PC-9 (cell line): ENCODE data around the gene ZNF556. TPM values are rescaled to one million over a fixed set of nuclear protein-coding genes. Genes with fewer than 3 reads are reported as not detected.
"Not testable (repeated sequence)": the region's sequence is repeated elsewhere in the genome, so short reads cannot be mapped to it uniquely, and the experiment has no call there.

Source experiments
- BruUV-seq: library from RNA; stranded (reverse); fragments of 400-500 nt; replicated peaks from 2 replicates; lab custom pipeline; 2021; lab: Mats Ljungman, UMichigan
- CTCF ChIA-PET: fragments of 300-600 bp; sonication (Branson Sonifier 250); formaldehyde crosslinking; loops from one replicate; lab custom pipeline; 2022; ENCODE audit warnings: antibody characterized with exemption; lab: Charles Lee
- POLR2A ChIA-PET: fragments of 300-600 bp; sonication (Branson Sonifier 250); formaldehyde crosslinking; loops from one replicate; lab custom pipeline; 2022; ENCODE audit warnings: antibody characterized with exemption; ENCODE audit not compliant: unreplicated experiment; lab: Charles Lee
- DNase-seq, 2 experiments: peaks; one replicate each; pipeline versions ENCODE4 v3.0.0 to v3.0.0-alpha.2; 2015 to 2022; ENCODE audit warnings: mixed read lengths in 1 of 2
- H2AFZ ChIP-seq: fragments of 200-600 bp; sonication (generic); 2 replicates; pipeline ENCODE4 v1.8.1; 2017; ENCODE audit warnings: antibody characterized with exemption
- H3F3A ChIP-seq: fragments of 200-600 bp; sonication (generic); 2 replicates; pipeline ENCODE4 v1.8.1; 2017; ENCODE audit warnings: antibody characterized with exemption, mild to moderate bottlenecking, low read depth; ENCODE audit not compliant: insufficient read depth
- H3K27ac ChIP-seq: fragments of 200-600 bp; sonication (generic); 2 replicates; pipeline ENCODE4 v1.6.1; 2016; ENCODE audit warnings: mixed run types
- H3K27me3 ChIP-seq: fragments of 200-600 bp; sonication (generic); 2 replicates; pipeline ENCODE4 v1.6.1; 2016; ENCODE audit warnings: low read depth, mixed run types; ENCODE audit not compliant: insufficient read depth
- H3K36me3 ChIP-seq: fragments of 200-600 bp; sonication (generic); 2 replicates; pipeline ENCODE4 v1.6.1; 2016; ENCODE audit warnings: low read depth, mixed run types
- H3K4me1 ChIP-seq: fragments of 200-600 bp; sonication (generic); replicated peaks from 2 replicates; pipeline ENCODE4 v1.6.1; 2016; ENCODE audit warnings: mixed run types; ENCODE audit not compliant: insufficient read depth
- H3K4me2 ChIP-seq: fragments of 200-600 bp; sonication (generic); 2 replicates; pipeline ENCODE4 v1.6.1; 2017; ENCODE audit warnings: mixed run types
- H3K4me3 ChIP-seq: fragments of 200-600 bp; sonication (generic); 2 replicates; pipeline ENCODE4 v1.6.1; 2016; ENCODE audit warnings: mixed run types
- H3K79me2 ChIP-seq: fragments of 200-600 bp; sonication (generic); 2 replicates; pipeline ENCODE4 v1.6.1; 2017; ENCODE audit warnings: low read depth, mixed run types
- H3K9me2 ChIP-seq: fragments of 200-600 bp; sonication (generic); 2 replicates; pipeline ENCODE4 v1.8.1; 2017; ENCODE audit warnings: mild to moderate bottlenecking; ENCODE audit not compliant: insufficient read depth
- H3K9me3 ChIP-seq: fragments of 200-600 bp; sonication (generic); 2 replicates; pipeline ENCODE4 v1.8.1; 2016; ENCODE audit warnings: low read depth; ENCODE audit not compliant: insufficient read depth
- H4K20me1 ChIP-seq: fragments of 200-600 bp; sonication (generic); 2 replicates; pipeline ENCODE4 v1.8.1; 2017; ENCODE audit not compliant: insufficient read depth
- EZH2 ChIP-seq: fragments of 200-600 bp; sonication (generic); IDR thresholded peaks from 2 replicates; pipeline ENCODE4 v1.8.0; 2017; ENCODE audit warnings: antibody characterized with exemption, low read depth
- intact Hi-C: fragments of 100-400 bp; cut with micrococcal nuclease; formaldehyde crosslinking; loops from one replicate; pipeline ENCODE4 v1.10.0; 2022; ENCODE audit not compliant: unreplicated experiment
- total RNA-seq: library from RNA; stranded (reverse); gene quantifications from 2 replicates; pipeline ENCODE4 v1.2.3, GENCODE V29; 2021
- TF ChIP-seq, protein P1 (sequence below): fragments of 200-600 bp; sonication (generic); conservative IDR thresholded peaks from 2 replicates; pipeline ENCODE4 v1.6.1; 2017; ENCODE audit warnings: mixed run types, antibody characterized with exemption, mild to moderate bottlenecking, moderate library complexity

ZNF556 gene
- total RNA-seq, 1 experiment from 2014 or later, result not detected

DNA sequence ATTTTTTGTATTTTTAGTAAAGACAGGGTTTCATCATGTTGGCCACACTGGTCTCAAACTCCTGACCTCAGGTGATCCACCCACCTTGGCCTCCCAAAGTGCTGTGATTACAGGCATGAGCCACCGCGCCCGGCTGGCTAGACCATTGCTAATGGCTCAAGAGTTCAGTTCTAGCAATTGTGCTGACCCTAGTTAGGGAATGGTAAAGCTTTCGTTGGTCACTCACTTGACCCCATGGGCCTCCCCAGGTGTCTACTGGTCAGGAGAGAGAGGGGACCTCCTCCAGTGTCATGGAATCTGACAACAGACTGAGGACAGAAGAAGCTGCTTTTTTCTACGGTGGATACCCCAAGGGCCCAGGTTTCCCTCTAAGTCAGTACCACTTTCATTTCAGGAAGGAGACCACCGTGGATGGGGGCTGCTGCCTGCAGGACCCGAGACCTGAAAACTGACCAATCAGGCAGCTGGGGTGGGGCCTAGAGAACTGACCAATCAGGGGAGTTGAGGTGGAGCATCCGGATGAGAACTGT is 575 bp upstream of the ZNF556 start:
- no peak overlapping the region for H3K4me3 ChIP-seq
- no peaks in the 10 kb centered on the region for H3K9me2 ChIP-seq
- ChIA-PET CTCF (no interaction called here), POLR2A (no interaction called here)
- H3K36me3 ChIP-seq, result no peaks in the 10 kb centered on the region
- H3K27me3 ChIP-seq, result no peaks in the 10 kb centered on the region; the same call in 1 of the 2 replicates
- no peaks in the 10 kb centered on the region for H3K79me2 ChIP-seq
- H3K9me3 ChIP-seq, result no peaks in the 10 kb centered on the region
- DNase-seq, result no peak
- H3K4me1 ChIP-seq, result no peaks in the 10 kb centered on the region
- intact Hi-C loops, result no loop called here
- no peak overlapping the region for H2AFZ ChIP-seq
- no TSS peak for BruUV-seq
- no peaks in the 10 kb centered on the region for H4K20me1 ChIP-seq
- no peak overlapping the region for H3K4me2 ChIP-seq
- no peak overlapping the region for H3K27ac ChIP-seq
- H3F3A ChIP-seq, result no peaks in the 10 kb centered on the region
- no peak for TF ChIP-seq EZH2
- TF ChIP-seq, protein P1, sequence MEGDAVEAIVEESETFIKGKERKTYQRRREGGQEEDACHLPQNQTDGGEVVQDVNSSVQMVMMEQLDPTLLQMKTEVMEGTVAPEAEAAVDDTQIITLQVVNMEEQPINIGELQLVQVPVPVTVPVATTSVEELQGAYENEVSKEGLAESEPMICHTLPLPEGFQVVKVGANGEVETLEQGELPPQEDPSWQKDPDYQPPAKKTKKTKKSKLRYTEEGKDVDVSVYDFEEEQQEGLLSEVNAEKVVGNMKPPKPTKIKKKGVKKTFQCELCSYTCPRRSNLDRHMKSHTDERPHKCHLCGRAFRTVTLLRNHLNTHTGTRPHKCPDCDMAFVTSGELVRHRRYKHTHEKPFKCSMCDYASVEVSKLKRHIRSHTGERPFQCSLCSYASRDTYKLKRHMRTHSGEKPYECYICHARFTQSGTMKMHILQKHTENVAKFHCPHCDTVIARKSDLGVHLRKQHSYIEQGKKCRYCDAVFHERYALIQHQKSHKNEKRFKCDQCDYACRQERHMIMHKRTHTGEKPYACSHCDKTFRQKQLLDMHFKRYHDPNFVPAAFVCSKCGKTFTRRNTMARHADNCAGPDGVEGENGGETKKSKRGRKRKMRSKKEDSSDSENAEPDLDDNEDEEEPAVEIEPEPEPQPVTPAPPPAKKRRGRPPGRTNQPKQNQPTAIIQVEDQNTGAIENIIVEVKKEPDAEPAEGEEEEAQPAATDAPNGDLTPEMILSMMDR, result no peak

DNA sequence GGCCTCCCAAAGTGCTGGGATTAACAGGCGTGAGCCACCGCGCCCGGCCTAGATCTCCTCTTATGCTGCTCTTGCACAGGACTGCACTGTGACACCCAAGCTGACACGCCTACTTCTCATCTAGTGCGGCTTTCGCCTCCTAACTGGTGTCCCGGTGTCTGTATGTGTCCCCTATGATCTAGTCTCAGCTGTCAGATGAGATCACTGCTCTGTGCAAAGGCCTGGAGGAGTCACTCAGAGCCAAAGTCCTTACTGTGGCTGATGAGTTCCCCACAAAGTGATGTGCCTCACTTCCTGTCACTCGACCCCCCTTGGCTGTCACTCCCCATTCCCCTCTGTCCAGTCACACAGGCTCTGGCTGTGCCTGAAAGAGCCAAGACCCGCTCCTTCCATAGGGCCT is 2.5 kb downstream of the ZNF556 start:
- Histone ChIP-seq H3K9me2 (no peaks in the 10 kb centered on the region), H3F3A (no peaks in the 10 kb centered on the region), H3K27ac (no peak overlapping the region), H4K20me1 (no peaks in the 10 kb centered on the region), H3K9me3 (no peaks in the 10 kb centered on the region), H3K4me1 (no peaks in the 10 kb centered on the region), H3K4me3 (no peak overlapping the region), H3K4me2 (no peak overlapping the region), H3K79me2 (no peaks in the 10 kb centered on the region), H3K27me3 (no peaks in the 10 kb centered on the region), H3K36me3 (no peaks in the 10 kb centered on the region), H2AFZ (no peak overlapping the region)
- ChIA-PET CTCF (no interaction called here), POLR2A (no interaction called here)
- no peak for DNase-seq
- TF ChIP-seq EZH2, result no peak
- TF ChIP-seq, protein P1, result no peak
- no TSS peak for BruUV-seq
- intact Hi-C loops, result no loop called here

DNA sequence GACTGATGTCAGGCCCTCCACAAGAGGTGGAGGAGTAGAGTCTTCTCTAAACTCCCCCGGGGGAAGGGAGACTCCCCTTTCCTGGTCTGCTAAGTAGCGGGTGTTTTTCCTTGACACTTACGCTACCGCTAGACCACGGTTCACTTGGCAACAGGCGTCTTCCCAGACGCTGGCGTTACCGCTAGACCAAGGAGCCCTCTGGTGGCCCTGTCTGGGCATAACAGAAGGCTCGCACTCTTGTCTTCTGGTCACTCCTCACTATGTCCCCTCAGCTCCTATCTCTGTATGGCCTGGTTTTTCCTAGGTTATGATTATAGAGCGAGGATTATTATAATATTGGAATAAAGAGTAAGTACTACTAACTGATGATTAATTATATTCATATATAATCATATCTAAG is 5.0 kb downstream of the ZNF556 start:
- H3K9me2 ChIP-seq, POLR2A ChIA-PET, intact Hi-C loops, H3K4me1 ChIP-seq, H3K27ac ChIP-seq, H2AFZ ChIP-seq, H4K20me1 ChIP-seq, BruUV-seq, H3K79me2 ChIP-seq, H3K9me3 ChIP-seq, H3K4me3 ChIP-seq, H3K36me3 ChIP-seq, H3K27me3 ChIP-seq, H3F3A ChIP-seq, H3K4me2 ChIP-seq: not testable (repeated sequence)
- TF ChIP-seq, protein P1, result peak; percentile 44
- peak in 1 of 2 experiments; percentile 10 for DNase-seq
- CTCF ChIA-PET, result interaction anchor here (0.7 kb wide), 1 partner anchor 13 kb away, joined by 12 read pairs; no protein-coding TSS in a partner anchor
